ENCODE measurements around the gene HLA-DQB1.

DNA sequence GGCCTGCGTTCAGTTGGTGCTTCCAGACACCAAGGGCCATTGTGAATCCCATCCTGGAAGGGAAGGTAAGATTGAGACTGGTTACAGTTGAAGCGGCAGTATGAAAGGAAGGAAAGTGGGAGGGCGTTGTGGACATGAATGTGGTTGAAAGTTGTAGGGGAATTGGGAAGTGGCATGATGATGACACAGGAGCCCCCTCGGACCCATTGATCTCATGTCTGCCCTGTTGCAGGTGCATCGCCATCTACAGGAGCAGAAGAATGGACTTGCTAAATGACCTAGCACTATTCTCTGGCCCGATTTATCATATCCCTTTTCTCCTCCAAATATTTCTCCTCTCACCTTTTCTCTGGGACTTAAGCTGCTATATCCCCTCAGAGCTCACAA lies 23.7 kb downstream of the HLA-DQB1 start:
- no peak for TF ChIP-seq HDAC2 (IDR thresholded peaks at IDR 0.05; ENCODE audit: borderline replicate concordance in 1 of 2, low read depth in 2 of 2, low read length in 2 of 2)
- TF ChIP-seq RAD21 (IDR thresholded peaks at IDR 0.05 in 1 of 2, conservative IDR thresholded peaks at IDR 0.05 in 1 of 2; ENCODE audit: low read depth in 2 of 2, low read length in 2 of 2): no peak
- TF ChIP-seq EP300 (IDR thresholded peaks at IDR 0.05; ENCODE audit: borderline replicate concordance in 1 of 2, low read depth in 2 of 2, low read length in 2 of 2): no peak

Measured in H1 (cell line).